GM21360 (cell line): ENCODE measurements around the gene CD37.
"Not testable (repeated sequence)": the region's sequence is repeated elsewhere in the genome, so short reads cannot be mapped to it uniquely, and the experiment has no call there.

ENCODE experiments used
- ATAC-seq: cut with Tn5 transposase; IDR thresholded peaks from one replicate; pipeline ENCODE4 v1.9.1; 2021; ENCODE audit warnings: mild to moderate bottlenecking, moderate library complexity; ENCODE audit not compliant: unreplicated experiment

The CD37 gene, protein sequence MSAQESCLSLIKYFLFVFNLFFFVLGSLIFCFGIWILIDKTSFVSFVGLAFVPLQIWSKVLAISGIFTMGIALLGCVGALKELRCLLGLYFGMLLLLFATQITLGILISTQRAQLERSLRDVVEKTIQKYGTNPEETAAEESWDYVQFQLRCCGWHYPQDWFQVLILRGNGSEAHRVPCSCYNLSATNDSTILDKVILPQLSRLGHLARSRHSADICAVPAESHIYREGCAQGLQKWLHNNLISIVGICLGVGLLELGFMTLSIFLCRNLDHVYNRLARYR

DNA sequence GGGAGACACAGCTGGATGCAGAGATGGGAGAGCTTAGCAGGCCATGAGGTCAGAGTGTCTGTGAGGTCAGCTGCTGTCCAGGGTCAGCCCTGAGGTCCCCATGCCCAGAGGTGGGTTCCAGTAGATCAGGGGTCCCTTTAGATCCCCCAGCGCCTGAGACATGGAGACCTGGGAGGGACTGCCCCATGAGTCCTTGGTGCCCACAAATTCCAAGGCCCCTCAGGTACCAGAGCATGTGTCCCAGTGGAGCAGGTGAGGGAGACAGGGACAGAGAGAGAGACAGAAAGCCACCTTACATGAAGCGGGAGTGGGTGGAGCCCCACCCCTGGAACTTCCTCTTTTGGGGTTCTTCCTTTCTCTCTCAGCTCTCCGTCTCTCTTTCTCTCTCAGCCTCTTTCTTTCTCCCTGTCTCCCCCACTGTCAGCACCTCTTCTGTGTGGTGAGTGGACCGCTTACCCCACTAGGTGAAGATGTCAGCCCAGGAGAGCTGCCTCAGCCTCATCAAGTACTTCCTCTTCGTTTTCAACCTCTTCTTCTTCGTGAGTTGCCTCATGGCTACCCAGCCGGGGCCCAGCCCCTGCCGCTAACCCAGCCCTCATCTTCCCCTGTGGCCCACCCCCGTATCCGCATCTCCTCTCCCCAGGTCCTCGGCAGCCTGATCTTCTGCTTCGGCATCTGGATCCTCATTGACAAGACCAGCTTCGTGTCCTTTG is at the start of gene CD37:
TSS of gene CD37 (plus strand) at position 336 of the 713 bp plus-strand sequence. CDS start at position 471, 135 bp downstream.
- no peak for ATAC-seq

DNA sequence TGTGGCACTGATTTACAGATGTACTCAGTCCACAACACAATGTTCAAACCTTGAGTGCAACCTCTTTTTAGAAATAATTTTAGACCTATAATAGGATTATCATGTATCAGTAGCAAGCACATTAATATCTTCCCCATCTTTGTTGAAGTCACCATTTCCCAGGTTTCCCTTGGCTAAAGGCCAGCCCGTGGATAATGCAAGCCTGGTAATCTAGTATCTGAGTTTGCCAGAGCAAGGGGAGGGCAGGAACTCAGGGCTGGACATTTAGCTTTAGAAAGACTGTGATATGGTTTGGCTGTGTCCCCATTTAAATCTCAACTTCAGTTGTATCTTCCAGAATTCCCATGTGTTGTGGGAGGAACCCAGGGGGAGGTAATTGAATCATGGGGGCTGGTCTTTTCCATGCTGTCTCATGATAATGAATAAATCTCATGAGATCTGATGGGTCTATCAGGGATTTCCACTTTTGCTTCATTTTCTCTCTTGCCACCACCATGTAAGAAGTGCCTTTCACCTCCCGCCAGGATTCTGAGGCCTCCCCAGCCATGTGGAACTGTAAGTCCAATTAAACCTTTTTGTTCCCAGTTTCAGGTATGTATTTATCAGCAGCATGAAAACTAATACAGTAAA is 48.0 kb upstream of the CD37 start:
- no peak for ATAC-seq

DNA sequence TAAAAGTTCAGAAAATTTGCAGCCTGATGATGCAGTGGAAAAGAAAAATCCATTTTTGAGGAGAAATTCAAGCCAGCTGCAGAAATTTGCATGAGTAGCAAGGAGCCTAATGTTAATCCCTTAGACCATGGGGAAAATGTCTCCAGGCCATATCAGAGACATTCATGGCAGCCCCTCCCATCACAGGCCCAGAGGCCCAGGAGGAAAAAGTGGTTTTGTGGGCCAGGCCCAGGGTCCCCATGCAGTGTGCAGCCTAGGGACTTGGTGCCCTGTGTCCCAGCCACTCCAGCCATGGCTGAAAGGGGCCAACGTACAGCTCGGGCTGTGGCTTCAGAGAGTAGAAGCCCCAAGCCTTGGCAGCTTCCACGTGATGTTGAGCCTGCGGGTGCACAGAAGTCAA is 47.0 kb upstream of the CD37 start:
- not testable (repeated sequence) for ATAC-seq

DNA sequence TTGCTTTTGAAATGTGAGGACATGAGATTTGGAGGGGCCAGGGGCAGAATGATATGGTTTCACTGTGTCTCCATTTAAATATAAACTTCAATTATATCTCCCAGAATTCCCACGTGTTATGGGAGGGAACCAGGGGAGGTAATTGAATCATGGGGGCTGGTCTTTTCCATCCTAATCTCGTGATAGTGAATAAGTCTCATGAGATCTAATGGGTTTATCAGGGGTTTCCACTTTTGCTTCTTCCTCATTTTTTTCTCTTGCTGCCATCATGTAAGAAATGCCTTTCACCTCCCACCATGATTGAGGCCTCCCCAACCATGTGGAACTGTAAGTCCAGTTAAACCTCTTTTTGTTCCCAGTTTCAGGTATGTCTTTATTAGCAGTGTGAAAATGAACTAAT is 45.9 kb upstream of the CD37 start:
- not testable (repeated sequence) for ATAC-seq

DNA sequence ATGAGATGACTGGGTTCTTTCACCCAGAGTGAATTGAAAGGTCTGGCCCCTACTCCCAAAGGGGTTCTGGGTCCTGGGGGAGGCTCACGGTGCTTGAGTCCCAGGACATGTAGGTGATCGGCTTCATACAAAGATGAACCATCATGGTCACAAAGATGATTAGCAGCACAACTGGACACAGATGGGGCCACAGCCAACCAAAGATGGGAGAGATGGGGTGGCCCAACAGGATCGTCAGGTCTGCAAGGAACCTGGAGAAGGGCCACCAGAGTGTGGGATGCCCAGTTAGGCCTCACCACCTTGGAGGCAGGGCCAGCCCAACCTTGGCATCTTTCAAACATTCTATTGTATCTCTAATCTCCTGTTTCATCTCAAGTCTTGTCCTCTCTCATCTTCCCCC is 44.7 kb upstream of the CD37 start:
- no peak for ATAC-seq

DNA sequence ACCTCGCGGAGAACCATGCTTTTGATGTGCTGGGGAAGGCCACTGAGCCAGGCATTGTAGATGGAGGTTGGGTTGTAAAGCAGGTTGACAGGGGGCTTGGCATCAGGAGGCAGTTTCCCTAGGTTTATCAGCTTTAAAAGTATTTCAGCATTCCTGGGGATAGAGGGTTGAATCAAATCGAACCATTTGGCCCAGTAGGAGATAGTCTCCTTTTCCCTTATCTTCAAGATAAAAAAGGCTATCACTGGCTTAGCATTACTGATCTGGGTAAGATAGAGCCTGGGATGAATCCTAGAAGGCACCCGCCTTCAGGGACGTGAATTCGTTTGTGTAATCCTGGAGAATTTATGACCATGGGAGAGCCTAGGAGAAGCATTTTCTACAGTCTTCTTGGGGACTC is 40.8 kb upstream of the CD37 start:
- ATAC-seq: no peak

DNA sequence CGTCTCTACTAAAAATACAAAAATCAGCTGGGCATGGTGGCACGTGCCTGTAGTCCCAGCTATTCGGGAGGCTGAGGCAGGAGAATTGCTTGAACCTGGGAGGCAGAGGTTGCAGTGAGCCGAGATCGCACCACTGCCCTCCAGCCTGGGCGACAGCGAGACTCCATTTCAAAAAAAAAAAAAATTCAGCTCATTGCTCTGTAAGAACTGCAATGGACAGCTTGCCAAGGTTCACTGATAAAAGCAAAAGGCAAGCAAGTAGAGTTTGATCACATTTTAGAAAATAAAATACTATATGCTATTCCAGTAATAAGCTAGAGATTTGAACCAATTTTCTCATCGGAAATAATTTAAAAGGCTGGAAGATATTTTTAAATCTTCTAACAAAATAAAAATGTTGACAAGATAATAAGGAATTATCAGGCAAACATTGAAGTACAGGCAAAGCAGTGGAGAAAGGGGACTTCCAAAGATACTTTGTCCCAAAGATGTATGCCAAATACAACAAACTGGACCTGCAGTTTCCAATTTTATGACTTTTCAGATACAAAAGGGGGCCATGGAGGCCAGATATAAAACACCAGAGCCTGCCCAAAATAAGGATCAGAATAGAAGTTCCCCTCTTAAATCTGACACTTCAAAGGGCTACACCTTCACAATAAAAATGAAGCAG is 39.9 kb upstream of the CD37 start:
- no peak for ATAC-seq

DNA sequence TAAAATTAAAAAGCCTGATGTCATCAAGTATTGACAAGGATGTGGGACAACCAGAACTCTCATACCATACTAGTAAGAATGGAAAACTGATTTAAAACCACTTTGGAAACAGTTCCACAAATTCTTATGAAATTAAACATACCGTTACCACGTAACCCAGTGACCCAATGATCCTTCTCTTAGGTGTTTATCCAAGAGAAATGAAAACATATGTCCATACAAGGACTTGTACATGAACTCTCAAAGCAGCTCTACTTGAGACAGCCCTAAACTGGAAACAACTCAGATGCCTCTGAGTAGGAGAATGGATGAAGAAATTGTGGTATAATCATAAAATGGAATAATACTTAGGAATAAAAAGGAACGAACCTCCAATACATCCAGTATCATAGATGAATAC is 37.8 kb upstream of the CD37 start:
- ATAC-seq: no peak

DNA sequence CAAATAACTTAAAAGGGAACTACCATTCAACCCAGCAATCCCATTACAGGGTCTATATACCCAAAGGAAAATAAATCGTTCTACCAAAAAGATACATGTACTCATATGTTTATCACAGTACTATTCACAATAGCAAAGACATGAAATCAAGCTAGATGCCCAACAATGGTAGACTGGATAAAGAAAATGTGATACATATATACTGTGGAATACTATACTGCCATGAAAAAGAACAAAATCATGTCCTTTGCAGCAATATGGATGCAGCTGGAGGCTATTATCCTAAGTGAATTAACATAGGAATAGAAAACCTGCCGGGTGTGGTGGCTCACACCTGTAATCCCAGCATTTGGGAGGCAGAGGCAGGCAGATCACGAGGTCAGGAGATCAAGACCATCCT is 36.6 kb upstream of the CD37 start:
- ATAC-seq: not testable (repeated sequence)

DNA sequence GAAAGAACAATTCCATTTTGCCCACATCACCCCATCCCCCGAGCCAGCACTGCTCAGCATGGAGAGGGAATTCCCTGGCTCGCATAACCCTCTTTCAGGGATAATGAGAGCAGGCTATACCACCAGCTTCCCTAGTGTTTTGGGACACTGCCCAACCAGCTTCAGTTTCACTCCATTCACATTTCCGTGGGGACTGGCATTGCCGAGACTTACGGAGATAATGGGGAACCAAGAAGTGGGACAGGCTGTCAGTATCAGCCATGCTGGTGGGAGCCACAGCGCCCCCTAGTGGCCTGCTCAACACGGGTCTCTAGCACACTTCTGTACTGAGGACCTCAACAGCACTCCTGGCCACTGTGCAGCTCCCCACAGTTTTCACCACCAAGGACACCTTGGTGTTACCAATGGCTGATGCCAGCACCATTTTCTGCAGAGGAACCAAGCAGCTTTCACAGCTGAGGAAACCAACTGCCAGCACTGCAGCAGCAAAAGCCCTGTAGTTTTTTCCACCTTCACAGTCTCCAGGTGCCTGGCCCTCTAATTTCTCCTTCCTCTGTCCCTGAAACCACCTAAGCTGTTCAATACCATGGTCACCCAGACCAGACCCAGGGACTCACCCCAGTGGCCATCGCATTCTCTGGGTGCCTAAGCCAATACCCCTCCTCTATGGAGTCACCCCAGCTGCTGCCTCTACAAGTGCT is 33.9 kb upstream of the CD37 start:
- ATAC-seq: no peak

DNA sequence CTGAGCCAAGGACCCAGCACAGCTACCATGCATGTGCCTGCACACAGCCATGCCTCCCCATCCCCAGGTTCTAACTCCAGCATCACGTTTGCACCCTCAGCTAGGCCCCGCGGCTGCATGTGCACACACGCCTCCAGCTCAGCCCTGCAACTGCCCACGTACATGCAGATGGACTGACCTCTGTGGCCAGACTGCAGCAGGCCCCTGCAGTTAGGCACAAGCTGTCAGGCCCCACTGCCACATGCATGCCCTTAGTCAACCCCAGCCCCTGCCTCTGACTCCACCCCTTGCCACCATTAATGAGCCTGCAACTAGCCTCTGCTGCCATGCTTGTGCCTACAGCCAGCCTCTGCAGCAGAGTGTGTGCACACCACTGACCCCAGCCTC is 33.3 kb upstream of the CD37 start:
- no peak for ATAC-seq

DNA sequence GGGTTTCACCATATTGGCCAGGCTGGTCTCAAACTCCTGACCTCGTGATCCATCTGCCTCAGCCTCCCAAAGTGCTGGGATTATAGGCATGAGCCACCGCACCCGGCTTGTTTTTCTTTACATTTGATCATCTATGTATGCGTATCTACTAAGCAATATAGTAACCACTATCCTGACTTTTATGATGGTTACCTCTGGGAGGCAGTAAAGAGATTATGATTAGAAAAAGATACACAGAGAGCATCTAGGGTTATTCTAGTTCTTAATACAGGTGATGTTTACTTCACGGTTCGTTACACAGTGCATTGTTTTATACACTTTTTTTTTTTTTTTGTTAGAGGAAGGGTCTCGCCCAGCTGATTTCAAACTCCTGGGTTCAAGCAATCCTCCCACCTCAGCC is 28.5 kb upstream of the CD37 start:
- ATAC-seq: not testable (repeated sequence)

DNA sequence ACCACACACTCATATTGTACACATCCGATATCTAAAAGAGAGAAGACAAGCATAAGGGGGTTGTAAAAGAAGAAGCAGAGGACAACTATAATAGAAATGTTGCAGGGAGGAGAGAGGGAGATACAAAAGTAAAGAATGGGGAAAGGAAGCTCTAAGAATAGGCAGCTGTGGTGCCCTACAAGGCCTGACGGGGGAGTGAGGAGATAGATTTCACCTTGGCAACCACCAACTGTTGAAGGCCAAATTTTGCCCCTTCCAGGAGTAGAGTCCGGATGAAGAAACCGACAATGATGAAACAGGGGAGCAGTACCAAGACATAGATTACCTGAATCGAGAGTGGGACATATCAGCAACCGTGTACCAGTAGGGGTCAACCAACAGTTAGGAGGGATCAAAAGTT is 26.1 kb upstream of the CD37 start:
- ATAC-seq: no peak

DNA sequence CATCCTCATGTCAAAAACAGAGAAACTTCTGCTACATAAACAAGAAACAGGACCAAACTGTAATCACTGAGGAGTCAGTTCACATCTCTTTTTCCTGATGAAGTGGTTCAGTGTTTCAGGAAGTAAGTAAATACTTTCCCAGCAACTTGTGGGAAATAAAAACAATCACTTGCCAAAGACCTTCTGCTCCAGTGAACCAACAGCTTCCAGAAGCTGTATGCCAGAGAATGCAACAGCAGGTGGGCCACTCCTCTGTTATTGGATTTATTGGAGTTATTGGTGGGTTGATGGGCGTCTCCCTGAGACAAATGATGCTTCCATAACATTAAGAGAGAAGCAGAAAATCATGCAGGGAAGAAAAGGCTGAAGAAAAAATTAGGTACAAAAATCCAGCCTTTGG is 20.1 kb upstream of the CD37 start:
- no peak for ATAC-seq

DNA sequence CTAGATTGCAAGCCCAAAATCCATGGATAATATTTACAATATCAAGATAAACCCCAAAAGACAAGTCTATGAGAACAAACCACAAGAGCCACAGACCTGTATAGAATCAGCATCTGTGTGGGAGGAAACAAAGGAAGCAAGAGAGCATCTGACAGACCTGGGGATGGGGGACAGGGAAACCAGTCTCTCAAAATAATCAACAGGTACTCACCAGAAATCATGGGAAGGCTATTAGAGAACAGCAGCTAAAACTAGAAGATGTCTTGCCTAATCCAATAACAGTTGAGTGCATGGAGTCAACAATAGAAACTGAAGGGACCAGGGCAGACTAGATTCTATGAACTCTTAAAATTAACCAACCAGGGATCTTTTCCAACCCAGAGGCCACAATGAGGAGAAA is 18.9 kb upstream of the CD37 start:
- ATAC-seq: no peak

DNA sequence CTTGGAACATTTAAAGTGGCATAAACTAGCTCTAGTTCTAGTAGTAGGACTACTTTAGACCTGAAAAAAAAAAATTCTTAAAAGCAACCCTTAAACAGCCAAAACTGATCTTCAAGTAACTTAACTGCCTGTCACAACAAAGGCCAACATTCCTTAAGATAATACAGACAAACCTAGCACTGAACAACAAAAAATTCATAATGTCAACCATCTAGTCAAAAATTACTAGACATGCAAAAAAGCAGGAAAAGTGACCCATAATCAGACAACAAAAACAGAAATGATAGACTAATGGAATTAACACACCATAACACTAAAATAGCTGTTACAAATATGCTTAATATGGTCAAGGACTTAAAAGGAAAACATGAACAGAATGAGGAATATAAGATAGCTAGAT is 16.9 kb upstream of the CD37 start:
- no peak for ATAC-seq

DNA sequence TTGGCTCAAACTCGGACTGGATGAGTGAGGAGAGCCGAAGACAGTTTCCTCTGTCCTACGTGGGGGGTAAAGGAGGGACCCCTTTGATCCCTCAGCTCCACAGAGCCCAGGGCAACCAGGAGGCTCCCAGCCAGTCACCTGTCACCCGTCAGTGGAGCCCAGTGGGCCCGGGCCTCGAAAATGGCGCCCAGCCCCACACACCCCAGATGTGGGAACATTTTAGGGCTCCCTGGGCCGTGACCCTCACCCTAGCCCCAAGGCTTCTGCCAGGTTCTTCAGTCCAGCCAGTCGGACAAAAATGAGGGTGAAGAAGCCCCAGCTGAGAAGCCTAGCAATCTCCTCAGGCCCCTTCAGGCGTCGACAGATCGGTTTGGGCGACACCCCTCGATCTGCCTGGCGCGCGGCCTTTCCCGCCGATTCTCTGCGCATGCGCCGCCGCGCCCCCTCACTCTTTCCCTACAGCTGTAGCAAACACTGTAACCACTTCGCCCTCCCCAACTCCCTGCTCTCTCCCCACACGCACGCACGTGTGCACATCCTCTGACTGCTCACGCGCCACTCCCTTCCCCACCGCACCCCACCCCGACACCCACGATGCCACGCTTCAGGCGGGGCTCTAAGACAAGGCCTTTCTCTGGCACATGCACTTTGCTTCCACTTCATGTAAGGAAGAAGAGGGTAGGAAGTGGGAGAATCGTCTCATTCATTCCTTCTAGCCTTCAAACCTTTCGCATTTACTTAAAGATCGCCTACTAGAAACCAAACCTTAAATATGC is 10.2 kb upstream of the CD37 start, which contains the start of gene SLC6A16:
TSS of gene SLC6A16 (minus strand) at position 391 of the 776 bp plus-strand sequence. CDS start 13,844 bp downstream, outside the sequence.
- ATAC-seq: no peak

DNA sequence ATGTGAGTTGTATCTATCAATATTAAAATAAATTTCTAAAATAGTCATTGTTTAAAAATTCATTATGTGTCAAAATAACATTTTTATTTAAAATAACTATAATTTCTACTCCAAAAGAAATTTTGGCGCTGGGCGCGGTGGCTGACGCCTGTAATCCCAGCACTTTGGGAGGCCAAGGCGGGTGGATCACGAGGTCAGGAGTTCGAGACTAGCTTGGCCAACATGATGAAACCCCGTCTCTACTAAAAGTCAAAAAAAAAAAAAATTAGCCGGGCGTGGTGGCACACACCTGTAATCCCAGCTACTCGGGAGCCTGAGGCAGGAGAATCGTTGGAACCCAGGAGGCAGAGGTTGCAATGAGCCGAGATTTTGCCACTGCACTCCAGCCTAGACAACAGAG is 9.4 kb upstream of the CD37 start:
- ATAC-seq: not testable (repeated sequence)

DNA sequence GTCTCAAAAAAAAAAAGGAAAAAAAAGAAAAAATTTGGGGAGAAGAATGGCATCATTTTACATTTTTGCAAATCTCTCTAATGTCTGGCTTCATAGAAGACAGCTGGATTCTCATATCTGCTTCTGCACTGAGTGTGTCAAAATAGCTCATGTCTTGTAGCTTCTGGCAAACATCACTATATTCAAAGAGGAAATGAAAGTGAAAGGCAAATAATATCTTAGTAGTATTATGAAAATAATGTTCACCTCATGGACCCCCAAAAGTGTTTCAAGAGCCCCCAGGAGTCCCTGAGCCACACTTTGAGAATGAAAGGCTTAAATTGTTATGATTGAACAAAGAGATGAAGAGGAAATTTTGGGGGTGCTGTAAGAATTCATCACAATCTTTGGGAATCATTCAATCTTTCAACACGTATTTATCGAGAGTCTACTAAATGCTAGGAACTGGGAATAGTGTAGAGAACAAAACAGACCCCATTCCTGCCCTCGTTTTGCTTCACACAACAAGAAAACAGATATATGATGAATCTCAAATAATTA is 9.0 kb upstream of the CD37 start:
- ATAC-seq: no peak
